ENCODE results near the gene HIPK2.

DNA sequence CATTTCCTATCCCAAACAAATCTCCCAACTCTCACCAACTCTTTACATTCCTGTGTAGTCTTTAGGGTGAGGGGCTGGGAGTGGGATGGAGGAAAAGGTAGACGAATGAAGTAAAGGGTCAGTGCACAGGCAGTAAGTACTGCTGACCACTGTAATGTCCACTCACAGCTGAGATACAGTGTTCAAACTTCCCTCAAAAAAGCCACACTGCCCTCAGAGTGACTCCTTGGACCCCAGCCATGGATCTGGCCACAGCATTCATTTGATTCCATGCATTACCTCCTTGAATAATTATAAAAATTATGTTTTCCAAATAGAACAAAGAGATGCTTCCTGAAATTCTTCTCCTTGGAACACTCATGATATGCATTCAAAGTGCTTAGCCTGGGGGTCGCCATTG is 19.8 kb upstream of the HIPK2 start:
- TF ChIP-seq YY1 (IDR thresholded peaks at IDR 0.05; ENCODE audit: low read depth) = no peak
- TF ChIP-seq, protein P1, sequence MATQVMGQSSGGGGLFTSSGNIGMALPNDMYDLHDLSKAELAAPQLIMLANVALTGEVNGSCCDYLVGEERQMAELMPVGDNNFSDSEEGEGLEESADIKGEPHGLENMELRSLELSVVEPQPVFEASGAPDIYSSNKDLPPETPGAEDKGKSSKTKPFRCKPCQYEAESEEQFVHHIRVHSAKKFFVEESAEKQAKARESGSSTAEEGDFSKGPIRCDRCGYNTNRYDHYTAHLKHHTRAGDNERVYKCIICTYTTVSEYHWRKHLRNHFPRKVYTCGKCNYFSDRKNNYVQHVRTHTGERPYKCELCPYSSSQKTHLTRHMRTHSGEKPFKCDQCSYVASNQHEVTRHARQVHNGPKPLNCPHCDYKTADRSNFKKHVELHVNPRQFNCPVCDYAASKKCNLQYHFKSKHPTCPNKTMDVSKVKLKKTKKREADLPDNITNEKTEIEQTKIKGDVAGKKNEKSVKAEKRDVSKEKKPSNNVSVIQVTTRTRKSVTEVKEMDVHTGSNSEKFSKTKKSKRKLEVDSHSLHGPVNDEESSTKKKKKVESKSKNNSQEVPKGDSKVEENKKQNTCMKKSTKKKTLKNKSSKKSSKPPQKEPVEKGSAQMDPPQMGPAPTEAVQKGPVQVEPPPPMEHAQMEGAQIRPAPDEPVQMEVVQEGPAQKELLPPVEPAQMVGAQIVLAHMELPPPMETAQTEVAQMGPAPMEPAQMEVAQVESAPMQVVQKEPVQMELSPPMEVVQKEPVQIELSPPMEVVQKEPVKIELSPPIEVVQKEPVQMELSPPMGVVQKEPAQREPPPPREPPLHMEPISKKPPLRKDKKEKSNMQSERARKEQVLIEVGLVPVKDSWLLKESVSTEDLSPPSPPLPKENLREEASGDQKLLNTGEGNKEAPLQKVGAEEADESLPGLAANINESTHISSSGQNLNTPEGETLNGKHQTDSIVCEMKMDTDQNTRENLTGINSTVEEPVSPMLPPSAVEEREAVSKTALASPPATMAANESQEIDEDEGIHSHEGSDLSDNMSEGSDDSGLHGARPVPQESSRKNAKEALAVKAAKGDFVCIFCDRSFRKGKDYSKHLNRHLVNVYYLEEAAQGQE (IDR thresholded peaks at IDR 0.05; ENCODE audit: low read depth) = no peak
